Midbrain (tissue), 1 donor: ENCODE data around the gene FNDC3A.
"Not testable (repeated sequence)": the region's sequence is repeated elsewhere in the genome, so short reads cannot be mapped to it uniquely, and the experiment has no call there.

ENCODE experiments used
- DNase-seq: peaks from one replicate; lab custom pipeline; 2025; lab: John Stamatoyannopoulos, UW

The FNDC3A gene

GRCh38 chr13:49086722-49087121, 111.0 kb downstream of the FNDC3A start:
- no peak for DNase-seq

DNA sequence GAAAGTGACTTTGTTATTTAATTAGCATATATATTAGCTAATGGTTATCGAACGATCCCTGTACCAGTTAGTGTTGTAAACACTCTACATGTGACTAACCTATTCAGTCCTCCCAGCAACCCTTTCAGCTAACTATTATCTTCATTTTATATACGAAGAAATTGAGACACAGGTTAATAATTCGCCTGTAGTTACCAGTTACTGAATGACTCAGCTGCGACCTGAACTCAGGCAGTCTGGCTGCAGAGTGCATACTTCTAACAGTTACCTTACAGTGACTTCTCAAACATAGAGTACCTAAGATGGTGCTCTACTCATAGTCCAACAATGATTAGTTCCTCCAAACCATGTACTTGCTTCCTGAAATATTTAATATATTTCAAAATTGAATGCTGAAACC, 117.7 kb downstream of the FNDC3A start:
- no peak for DNase-seq

- no peak for DNase-seq
Measured at GRCh38 chr13:49097374-49097773, 121.7 kb downstream of the FNDC3A start.

DNA sequence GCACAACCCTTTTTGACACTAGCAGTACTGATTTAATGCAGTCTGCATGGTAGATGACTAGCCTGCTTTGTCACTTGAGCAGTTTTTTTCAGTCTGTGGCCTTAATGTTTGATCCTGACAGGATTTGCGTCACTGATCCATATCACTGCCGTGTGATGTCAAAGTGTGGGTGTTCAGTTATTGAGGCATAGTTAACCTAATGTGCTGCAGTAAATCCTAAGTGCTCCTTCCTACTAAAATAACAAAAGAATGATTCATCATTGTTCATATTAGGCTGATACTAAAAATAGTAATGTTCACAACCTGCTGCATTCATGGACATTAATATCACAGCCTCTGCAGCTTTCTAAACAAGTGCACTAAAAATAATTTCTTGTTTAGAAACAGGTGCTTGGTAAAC, 122.5 kb downstream of the FNDC3A start:
- no peak for DNase-seq

DNA sequence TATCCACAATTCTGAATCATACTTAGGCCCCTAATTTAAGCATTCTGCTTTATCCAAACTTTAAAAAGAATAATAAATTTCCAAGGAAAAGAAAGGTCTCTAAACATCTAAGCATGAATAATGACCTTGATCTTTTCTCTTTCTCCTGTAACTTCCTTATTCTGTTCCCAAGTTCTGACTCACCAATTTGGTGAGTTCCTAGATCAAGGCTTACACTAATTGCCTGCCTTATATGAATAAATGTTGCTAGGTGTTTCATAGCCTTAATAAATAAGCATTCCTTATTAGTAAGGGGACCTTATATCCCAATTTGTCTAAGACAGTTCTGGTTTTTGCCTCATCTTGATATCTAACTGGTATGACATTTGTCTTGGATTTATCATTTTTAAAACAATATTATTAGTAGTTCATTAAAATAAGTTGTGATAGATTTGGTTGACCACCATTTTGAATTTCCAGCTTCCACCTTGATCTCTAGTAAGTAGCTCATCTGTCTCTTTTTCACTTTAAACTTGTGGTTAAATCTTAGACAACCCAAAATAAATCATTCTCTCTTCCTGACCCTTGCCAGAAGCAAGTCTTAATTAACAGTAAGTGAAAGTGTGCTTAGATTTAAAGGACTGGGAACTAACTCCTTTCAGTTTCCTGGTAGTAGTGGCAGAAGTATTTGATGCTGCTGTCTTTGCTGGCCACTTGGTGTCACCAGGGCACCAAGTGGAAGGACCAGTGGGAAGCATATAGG, 123.2 kb downstream of the FNDC3A start:
- peak; percentile 49 for DNase-seq

DNA sequence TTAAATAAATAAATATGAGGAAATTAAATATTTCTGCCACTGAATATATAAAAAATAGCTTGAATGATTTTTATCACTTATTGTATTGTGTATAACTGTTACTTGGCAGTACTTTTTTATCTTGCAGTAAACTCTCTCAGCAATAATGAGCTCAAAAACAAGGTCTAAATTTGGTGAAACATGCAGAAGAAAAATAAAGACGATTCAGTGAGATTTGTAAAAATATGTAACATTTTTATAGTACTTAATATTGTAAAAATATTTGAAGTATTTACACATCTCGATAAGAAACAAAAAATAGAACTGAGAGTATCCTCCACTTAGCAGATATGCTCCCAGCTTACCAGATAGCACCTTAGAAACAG, 123.8 kb downstream of the FNDC3A start:
- DNase-seq, result no peak

DNA sequence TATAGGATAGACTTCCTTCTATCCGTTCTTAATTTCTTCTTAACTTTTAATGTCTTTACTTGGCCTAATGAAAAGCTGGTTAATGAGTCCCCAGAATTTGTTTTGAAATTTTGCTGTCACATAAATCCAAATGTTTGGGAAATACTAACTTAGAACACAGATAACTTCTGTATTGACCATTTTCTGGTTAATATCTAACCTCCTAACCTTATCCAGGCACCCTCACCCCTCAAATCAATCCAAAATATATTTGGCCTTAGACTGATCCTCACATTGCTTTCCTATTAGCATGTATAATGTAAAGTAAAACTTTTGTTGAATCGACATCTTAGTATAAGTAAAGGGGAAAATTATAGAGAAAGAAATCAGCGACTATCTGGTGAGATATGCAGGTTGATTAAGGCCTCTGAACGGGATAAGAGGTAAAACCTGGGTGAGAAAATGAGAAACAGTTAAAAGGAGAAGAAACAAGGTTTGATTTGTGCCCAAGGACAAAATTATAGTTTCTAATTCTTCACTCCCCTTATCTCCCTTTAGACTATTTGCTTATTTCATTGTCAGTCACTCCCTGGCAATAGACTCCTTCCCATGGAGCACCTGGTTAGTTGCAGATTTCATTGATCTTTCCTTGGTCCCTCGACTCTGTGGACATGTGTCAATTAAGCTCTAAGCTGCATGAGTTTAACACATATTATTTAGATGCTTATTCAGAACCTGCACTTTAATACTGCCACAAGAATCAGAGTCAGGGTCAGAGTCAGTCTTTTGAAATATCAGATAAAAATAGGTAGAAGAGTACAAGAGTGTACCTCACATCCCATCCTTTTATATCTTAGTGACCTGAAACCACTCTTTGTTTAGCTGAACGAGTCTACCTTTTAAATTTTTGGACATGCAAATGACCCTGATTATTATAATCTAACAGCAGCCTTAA, 125.2 kb downstream of the FNDC3A start:
- no peak for DNase-seq

- no peak for DNase-seq
Measured at GRCh38 chr13:49108196-49108595, 132.5 kb downstream of the FNDC3A start.

DNA sequence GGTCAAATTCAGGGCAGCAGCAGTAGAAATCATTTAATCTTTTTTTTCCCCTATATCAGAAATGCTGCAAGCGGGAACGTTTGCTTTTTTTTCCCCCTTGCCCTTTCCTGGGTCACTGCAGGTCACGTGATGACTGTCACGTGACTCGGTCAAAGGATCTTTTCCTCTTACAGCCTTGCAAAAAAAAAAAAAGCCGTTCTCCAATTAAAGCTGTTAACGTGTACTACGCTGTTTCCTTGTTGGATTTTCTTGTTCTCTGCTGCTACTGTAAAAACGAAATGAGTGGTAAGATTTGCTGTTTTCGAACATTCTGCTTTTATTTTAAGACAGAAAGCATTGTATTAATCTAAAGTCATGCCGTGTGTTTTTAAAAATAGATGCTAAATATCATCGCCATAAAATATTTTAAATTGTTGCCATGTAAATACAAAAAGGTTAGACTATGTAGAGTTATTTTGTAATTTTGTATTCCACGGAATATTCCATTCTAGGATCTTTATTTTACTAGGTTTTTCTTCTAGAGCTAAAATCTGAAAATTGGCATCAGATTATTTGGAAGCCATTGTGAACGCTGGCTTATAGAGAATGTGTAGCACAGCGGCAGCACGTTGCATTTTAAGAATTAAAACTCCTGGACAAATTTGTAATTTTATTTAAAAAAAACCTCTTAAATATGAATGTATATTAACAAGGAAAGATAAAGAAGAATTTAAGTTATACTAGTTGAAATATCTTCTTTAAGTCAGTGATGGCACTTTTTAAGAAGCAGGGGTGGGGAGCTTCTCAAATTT, 134.6 kb downstream of the FNDC3A start:
- peak; percentile 87 for DNase-seq

DNA sequence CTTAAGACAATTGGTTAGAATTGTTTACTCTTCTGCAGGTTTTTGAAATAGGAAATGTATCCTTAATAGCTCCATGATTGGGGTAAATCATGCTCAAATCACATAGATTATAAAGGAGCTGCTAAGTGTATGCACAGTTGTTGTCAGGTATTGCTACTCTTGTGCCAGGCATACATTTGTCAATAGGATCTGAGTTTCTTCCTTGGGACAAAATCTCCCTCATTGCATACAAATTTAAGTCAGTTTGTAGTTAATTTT, 135.1 kb downstream of the FNDC3A start:
- no peak for DNase-seq

DNA sequence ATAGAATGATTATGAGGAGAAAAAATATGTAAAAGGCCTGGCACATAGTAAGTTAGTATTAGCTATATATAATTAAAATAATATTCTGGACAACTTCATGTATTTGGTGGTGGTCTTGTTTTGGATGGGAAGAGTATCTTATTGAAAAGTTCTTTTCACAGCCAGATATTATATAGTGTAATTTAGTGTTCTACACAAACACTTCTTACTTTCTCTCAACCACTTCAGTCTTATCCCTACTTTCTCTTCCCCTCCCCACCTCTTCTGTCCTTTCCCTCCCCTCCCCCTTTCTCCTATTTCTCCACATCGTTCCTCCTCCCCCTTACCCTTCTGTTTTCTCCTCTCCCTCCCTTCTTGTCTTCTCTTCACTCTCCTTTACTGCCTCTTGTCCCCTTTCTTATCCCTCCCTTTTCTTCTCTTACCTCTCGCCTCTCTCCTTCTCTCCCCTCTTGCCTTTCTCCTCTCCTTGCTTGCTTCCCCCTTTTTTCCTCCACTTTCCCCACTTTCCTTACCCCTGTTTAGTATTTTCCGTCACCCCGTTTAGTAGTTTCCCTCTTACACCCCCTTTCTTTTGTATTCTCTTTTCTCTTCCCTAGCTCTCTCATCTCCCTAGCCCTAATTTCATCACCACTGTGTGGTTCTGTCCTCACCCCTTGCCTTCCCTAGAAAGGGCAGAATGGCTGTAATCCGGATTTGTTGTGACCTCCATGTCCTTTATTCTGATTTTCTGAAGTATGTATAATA, 137.2 kb downstream of the FNDC3A start:
- no peak for DNase-seq

- no peak for DNase-seq
Measured at GRCh38 chr13:49113526-49114286, 138.0 kb downstream of the FNDC3A start.

GRCh38 chr13:49116873-49117272, 141.2 kb downstream of the FNDC3A start:
- no peak for DNase-seq

DNA sequence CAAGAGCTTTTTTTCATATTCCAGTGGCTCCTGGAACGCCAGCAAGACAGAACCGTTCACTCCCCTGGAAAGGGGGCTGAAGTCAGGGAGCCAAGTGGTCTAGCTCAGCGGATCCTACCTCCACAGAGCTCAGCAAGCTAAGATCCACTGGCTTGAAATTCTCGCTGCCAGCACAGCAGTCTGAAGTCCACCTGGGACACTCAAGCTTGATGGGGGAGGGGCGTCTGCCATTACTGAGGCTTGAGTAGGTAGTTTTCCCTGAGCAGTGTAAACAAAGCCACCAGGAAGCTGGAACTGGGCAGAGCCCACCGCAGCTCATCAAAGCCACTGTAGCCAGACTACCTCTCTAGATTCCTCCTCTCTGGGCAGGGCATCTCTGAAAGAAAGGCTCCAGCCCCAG, 142.7 kb downstream of the FNDC3A start:
- not testable (repeated sequence) for DNase-seq

DNA sequence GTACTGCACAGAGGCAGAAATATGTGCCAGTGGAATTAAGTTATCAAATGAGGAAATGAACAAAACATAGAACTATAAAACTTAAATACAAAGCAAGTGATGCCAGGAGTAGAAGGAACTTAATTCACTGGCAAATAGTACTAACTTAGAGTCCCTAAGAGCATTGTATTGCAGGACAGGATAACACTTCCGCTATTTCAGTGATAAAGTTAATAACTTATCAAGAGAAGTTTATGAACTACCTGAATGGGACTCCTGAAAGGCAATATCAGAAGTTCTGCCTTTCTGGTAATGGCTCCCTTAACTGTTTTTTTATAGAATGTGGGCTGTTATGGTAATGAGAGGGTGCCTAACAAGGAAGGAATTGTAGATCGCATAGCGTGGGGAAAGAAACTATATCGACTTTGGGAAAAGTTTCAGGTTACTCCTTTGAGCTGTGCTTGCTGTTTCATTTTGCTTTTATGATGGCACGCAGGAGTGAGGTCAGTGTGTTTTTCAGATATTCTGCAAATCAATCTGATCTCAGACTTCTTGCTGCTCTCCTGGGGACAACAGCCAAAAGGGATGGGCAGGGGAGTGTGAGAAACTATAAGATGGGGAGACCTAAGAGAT, 149.1 kb downstream of the FNDC3A start:
- DNase-seq, result no peak

DNA sequence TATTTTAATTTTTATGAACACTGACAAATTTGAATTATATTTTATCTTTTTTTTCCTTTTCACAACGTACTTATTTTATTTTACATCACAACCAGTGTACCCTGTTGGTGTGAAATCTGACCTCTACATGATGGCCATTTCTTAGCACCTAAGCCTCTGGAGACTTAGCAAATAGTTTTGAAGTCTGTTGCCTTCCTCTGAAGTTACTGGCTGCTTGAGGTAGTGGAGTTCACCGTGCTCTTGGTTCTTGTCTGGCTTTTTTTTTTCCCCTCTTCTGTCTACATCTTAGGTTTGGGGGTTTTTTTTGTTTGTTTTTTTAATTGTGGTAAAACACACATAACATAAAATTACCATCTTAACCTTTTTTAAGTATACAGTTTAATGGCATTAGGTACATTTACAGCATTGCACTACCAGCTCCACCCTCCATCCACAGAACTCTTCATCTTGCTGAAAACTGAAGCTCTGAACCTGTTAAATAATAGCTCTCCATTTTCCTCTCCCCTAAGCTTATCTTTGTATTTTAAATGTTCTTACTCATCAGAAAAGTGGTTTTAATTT, 150.3 kb downstream of the FNDC3A start:
- DNase-seq, result no peak

- DNase-seq, result no peak
Measured at GRCh38 chr13:49132479-49133002, 156.8 kb downstream of the FNDC3A start.

DNA sequence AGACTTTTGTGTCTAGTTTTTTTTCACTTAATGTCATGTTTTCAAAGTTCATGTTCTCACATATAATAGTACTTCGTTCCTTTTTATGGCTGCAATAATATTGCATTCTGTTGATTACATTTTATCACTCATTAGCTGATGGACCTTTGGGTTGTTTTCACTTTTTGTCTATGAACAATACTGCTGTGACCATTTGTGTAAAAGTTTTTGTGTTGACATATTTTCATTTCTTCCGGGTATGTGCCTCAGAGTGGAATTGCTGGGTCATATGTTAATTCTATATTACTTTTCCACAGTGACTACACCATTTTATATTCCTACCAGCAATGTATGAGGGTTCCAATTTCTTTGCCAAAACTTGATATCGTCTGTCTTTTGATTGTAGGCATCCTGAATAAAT, 158.6 kb downstream of the FNDC3A start:
- no peak for DNase-seq

DNA sequence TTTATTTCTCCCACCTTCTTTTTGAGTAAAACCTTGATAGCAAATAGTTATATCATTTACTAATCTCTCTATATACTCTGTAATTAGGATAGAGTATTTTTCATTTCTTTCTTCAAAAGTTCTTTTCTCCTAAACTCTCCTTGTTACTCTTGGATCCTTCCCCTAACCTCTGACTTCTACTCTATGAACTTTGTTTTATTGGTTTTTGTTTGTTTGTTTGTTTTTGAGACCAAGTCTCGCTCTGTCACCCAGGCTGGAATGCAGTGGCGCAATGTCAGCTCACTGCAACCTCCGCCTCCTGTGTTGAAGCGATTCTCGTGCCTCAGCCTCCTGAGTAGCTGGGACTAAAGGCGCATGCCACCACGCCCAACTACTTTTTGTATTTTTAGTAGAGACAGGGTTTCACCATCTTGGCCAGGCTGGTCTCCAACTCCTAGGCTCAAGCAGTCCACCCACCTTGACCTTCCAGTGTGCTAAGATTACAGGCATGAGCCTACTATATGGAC, 161.5 kb downstream of the FNDC3A start:
- DNase-seq, result not testable (repeated sequence)
